ENCODE results near the gene PCDHB2.

PCDHB2 gene

DNA sequence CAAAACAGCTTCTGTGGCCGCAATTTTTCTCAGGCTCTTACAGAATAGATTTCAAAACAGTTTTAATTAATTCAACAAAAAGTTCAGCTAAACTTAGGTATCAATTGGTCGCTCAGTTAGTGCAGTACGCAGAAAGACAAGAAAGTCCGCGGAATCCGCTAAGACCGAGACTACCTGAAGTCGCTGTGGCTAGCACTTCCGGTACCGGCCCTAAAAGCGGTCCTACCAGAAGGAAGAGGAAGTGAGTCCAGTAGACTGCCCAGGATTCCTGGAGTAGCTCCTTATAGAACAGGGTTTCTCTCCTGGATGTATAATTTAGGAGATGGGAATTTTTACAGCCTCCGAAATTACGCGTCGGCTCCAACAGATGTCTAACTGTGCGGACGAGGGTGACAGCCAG, 16.6 kb upstream of the PCDHB2 start:
- H3K4me3 ChIP-seq (replicated peaks; ENCODE audit: insufficient read depth, low read length): no peak overlapping the region
- no peak for DNase-seq (ENCODE audit: low read depth in 1 of 2, low spot score in 1 of 2)
- TF ChIP-seq POLR2AphosphoS5 (IDR thresholded peaks at IDR 0.05; ENCODE audit: low read depth) (no peak), GABPA (IDR thresholded peaks at IDR 0.05; ENCODE audit: low read depth) (no peak), SPI1 (IDR thresholded peaks at IDR 0.05; ENCODE audit: borderline replicate concordance, low read depth) (no peak)
- TF ChIP-seq, protein P1, sequence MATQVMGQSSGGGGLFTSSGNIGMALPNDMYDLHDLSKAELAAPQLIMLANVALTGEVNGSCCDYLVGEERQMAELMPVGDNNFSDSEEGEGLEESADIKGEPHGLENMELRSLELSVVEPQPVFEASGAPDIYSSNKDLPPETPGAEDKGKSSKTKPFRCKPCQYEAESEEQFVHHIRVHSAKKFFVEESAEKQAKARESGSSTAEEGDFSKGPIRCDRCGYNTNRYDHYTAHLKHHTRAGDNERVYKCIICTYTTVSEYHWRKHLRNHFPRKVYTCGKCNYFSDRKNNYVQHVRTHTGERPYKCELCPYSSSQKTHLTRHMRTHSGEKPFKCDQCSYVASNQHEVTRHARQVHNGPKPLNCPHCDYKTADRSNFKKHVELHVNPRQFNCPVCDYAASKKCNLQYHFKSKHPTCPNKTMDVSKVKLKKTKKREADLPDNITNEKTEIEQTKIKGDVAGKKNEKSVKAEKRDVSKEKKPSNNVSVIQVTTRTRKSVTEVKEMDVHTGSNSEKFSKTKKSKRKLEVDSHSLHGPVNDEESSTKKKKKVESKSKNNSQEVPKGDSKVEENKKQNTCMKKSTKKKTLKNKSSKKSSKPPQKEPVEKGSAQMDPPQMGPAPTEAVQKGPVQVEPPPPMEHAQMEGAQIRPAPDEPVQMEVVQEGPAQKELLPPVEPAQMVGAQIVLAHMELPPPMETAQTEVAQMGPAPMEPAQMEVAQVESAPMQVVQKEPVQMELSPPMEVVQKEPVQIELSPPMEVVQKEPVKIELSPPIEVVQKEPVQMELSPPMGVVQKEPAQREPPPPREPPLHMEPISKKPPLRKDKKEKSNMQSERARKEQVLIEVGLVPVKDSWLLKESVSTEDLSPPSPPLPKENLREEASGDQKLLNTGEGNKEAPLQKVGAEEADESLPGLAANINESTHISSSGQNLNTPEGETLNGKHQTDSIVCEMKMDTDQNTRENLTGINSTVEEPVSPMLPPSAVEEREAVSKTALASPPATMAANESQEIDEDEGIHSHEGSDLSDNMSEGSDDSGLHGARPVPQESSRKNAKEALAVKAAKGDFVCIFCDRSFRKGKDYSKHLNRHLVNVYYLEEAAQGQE (IDR thresholded peaks at IDR 0.05; ENCODE audit: insufficient replicate concordance, low read depth): no peak
- TF ChIP-seq, protein P2, sequence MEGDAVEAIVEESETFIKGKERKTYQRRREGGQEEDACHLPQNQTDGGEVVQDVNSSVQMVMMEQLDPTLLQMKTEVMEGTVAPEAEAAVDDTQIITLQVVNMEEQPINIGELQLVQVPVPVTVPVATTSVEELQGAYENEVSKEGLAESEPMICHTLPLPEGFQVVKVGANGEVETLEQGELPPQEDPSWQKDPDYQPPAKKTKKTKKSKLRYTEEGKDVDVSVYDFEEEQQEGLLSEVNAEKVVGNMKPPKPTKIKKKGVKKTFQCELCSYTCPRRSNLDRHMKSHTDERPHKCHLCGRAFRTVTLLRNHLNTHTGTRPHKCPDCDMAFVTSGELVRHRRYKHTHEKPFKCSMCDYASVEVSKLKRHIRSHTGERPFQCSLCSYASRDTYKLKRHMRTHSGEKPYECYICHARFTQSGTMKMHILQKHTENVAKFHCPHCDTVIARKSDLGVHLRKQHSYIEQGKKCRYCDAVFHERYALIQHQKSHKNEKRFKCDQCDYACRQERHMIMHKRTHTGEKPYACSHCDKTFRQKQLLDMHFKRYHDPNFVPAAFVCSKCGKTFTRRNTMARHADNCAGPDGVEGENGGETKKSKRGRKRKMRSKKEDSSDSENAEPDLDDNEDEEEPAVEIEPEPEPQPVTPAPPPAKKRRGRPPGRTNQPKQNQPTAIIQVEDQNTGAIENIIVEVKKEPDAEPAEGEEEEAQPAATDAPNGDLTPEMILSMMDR (IDR thresholded peaks at IDR 0.05; ENCODE audit: insufficient read depth, low read length): no peak
- H3K27me3 ChIP-seq (ENCODE audit: insufficient read depth, poor library complexity, severe bottlenecking): peaks cover 2% of the 10 kb centered on the region
- no peak overlapping the region for H3K27ac ChIP-seq (replicated peaks)

DNA sequence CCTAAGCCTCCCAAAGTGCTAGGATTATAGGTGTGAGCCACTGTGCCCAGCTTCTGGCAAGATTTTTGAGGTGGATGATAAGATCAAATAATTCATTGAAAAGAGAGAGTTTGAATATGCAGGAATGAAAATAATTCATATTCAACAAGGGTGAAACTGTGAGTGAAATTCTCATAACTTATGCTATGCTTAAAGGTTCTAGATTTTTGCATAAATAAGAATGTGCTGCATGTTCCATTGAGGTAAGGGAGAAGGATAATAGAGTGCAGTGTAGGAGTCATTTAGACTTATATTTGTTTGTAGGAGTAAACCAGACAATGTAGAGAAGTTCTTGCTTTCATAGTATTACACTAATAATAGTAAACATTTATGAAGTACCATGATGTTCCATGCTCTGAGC, 12.2 kb upstream of the PCDHB2 start:
- H3K4me3 ChIP-seq (replicated peaks; ENCODE audit: insufficient read depth, low read length): no peak overlapping the region
- TF ChIP-seq, protein P1 (IDR thresholded peaks at IDR 0.05; ENCODE audit: insufficient replicate concordance, low read depth): no peak
- TF ChIP-seq GABPA (IDR thresholded peaks at IDR 0.05; ENCODE audit: low read depth): no peak
- TF ChIP-seq SPI1 (IDR thresholded peaks at IDR 0.05; ENCODE audit: borderline replicate concordance, low read depth): no peak
- no peak for TF ChIP-seq POLR2AphosphoS5 (IDR thresholded peaks at IDR 0.05; ENCODE audit: low read depth)
- TF ChIP-seq, protein P2 (IDR thresholded peaks at IDR 0.05; ENCODE audit: insufficient read depth, low read length): no peak
- H3K27me3 ChIP-seq (ENCODE audit: insufficient read depth, poor library complexity, severe bottlenecking): no peaks in the 10 kb centered on the region
- DNase-seq (ENCODE audit: low read depth in 1 of 2, low spot score in 1 of 2): no peak
- H3K27ac ChIP-seq (replicated peaks): no peak overlapping the region

DNA sequence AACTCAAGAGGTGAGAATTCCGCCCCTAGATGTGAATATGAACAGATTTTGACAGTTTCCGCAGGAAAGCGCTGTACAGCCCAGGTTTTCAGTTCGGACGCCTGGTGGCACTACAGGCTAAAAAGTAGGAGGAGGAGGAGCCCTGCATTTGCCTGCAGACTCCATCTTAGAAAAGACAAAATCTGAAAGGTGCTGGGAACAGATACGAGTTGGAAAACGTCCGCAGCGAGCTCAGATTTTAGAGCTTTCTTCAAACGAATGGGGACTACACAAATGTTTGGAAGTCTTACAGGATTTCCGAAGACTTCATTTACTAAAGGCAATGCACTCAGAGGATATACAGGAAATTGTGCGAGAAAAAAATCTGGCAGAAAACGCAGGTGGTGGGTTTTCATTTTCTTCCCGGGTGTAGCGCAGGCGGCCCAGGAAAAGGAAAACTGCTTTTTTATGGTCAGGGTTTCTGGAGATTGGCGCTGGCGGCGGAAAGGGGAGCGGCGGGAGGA, 9.9 kb upstream of the PCDHB2 start:
- Histone ChIP-seq H3K27me3 (ENCODE audit: insufficient read depth, poor library complexity, severe bottlenecking) (no peaks in the 10 kb centered on the region), H3K4me3 (replicated peaks; ENCODE audit: insufficient read depth, low read length) (no peak overlapping the region), H3K27ac (replicated peaks) (no peak overlapping the region)
- no peak for DNase-seq (ENCODE audit: low read depth in 1 of 2, low spot score in 1 of 2)
- TF ChIP-seq, protein P1 (IDR thresholded peaks at IDR 0.05; ENCODE audit: insufficient replicate concordance, low read depth): no peak
- no peak for TF ChIP-seq SPI1 (IDR thresholded peaks at IDR 0.05; ENCODE audit: borderline replicate concordance, low read depth)
